Hippocampal formation (tissue), 2 donors: ENCODE data around the gene DTNB.

Source experiments
- DNase-seq, 2 donors: peaks; one replicate each; lab custom pipeline; 2025; lab: John Stamatoyannopoulos, UW

Gene DTNB

DNA sequence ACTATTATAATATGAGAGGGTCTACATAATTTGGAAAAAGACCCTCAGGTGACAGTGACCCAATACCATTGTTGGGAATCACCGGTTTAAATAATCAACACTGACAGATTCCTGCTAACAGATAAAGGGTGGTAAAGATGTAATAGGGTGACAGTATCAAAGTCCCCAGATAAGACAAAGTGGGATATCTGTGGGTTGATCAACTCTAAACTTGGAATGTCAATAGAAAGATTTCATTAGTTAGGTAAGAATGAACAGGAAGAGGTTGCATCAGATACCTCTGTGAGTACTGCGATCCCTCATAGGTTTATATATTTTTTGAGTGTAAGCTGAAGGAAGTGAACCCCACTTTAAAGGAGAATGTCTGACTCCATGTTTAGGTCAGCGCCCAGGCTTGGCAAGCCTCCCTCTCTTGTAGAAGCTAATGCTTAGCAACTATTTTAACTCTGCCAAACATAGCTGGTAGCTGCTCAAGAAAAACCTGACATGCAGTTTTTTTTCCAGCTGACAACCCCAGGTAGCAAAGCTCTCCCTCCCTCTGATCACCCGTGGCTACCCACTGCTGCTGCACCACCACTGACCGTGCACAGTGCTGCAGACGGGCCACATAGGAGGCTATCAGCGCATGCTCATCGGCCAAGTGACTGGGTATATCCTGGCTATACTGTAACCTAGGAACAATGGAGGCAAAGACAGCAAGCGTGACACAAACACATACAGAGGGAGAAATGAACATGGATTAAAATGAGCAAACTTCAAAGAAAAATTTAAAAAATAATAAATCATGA is 218.4 kb downstream of the DTNB start:
- no peak for DNase-seq

DNA sequence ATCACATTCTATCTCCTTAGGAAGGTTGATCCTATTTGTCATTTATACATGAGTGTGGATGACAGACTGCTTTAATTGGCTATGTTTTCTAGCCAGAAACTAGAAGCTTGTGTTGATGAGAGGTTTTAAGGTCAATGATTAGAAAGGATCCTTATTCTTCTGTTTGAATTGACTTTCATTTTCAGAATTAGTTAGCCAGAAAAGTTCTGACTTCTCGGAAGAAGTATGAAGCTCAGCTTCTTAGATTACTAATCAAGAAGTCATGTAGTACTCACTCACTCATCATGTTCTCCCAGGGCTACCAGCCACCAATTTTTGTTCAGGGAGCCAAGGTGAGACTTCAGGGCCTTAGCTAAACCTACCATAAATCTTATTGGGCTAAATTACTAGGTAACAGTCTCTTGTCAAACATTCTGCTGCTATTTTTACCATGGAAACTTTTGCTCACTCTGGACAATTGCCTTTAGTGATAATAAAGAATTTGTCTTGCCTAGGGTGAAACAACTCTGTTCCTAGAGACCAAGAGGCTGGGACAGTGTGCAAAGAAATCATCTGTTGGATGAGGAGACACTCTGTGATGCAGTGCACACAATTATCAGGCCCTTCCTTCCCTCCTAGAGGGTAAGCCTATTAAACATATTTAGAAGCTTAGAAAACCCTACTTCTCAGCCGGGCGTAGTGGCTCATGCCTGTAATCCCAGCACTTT is 220.0 kb downstream of the DTNB start:
- no peak for DNase-seq

DNA sequence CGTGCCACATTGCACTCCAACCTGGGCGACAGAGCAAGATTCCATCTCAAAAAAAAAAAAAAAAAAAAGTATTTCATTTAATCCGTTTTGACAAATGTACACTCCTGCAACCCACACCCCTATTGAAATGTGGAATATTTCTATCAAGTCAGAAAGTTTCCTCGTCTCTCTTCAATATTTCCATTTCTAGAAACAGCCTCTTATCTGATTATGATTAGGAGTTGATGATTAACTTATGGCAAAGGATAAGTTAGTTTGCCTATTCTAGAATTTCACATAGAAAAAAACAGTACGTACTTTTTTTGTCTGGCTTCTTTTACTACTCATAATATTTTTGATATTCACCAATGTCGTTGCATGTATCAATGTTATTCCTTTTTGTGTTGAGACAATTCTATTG is 224.6 kb downstream of the DTNB start:
- DNase-seq = no peak

DNA sequence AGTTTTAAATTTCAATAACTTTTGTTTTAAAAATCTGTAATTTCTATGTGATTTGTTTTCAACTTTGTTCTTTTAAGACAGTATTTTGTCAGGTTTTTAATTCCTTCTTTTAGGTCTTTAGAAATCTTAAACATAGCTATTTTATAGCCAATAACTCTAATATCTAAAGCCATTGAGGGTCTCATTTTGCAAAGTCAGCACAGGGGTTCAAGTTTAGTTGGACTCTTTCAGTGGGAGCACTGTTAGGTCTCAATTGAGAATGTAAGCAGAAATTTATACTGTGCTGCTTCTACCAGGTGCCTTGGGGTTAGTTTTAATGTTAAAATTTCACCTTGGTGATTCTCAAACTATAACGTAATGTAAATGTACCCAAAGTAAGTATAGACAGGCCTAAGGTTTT is 226.4 kb downstream of the DTNB start:
- no peak for DNase-seq

DNA sequence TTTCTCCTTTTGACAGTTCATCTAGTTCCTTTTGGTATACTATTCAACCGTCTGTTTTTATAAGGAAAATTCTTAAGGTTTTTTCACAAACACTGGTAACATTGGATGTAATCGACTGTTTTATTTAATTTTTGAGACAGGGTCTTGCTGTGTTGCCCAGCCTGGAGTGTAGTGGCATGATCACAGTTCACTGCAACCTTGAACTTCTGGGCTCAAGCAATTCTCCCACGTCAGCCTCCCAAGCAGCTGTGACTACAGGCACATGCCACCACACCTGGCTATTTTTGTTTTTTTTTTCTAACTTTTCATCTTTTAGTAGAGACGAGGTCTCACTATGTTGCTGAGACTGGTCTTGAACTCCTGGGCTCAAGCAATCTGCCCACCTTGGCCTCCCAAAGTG is 227.3 kb downstream of the DTNB start:
- no peak for DNase-seq

DNA sequence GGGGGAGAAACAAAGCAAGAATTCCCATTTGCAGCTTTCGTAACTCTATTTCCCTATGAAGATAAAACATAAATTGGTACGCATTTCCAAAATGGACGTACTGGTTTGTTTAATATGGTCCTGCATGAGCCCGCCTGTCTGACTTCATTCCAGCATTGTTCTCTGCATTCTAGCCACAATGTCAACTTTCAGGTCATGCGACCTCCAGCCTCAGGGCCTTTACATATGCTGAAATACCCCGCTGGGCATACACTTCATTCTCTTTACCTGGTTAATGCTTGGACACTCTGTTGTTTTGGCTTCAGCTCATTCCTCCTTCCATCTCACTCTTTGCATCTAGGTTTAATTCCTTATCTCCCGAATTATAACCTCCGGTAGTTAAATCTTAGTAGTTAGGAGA is 227.9 kb downstream of the DTNB start:
- DNase-seq = no peak

DNA sequence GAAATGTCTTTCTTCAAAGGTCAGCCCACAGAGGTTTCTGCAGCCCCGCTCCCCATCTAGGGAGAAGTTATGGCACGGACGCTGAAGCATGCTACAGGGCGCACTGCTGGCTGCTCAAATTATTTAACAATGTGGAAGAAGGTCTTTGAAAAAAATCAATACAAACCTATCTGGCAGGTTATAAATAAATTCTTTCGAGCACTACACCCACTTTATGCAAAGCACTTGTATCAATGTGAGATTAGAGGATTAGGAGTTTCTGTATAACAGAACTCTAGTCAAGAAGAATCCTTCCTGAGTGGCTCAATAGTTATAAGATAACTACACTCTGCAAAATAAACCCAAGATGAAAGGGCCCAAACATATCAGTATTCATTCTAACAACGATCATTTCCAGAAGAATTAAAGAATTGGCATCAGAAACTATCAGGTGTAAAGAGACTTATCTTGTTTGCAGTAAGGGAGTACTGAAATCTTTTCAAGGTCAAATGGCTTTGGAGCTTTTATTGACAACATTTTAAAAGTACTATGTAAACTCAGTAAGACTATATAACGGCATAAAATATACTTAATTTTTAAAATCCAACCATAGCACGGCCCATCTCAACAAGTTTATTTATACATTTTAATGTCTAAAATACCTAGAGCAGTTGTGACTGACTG is 228.6 kb downstream of the DTNB start:
- no peak for DNase-seq

DNA sequence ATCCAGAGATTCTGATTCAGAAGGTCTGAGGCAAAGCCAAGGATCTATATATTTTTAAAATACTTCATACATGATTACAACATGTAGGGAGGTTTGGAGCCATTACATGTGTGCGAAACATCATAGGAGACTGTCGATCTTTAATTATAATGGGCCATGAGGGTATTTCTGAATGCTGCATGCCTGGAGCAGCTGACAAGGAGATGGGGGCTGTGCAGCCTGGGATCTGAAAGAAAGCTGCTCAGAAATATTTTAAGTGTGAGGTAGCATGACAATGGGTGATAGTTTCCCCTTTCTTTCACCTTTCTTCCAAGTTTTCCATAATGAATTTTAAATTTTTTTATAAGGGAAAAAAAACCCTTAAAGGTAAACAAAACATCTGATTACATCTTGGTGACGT is 229.6 kb downstream of the DTNB start:
- no peak for DNase-seq

DNA sequence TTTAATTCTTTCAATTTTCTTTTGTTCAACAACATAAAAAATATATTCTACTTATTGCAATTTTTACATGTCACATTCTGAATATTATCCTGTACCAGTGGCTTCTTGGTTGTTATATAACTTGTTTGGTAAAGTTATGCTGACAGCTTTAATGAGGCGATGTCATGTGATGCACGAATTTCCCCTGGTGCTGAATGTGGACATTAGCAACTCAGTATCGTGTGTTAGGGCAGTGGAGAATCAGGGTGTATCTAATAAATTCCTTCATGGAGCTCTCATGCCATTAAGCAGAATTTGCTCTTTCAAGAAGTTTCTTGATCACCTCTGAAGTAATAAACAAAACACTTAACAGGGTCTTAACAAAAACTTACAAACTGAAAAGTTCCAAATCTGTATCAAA is 232.0 kb downstream of the DTNB start:
- no peak for DNase-seq

DNA sequence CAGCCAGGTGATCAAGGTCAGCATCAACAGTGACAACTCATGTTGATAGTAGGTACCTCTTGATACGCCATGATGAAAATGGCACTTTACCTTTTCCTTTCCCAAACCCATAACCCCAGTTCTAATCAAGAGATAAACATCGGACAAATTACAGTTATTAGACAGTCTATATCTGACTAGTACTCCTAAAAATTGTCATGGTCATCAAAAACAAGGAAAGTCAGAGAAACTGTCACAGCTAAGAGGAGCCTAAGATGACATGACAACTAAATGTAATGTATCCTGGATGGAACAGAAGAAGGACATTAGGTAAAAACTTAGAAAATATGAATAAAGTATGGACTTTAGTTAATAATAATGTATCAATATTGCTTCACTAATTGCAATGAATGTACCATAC is 234.6 kb downstream of the DTNB start:
- no peak for DNase-seq

DNA sequence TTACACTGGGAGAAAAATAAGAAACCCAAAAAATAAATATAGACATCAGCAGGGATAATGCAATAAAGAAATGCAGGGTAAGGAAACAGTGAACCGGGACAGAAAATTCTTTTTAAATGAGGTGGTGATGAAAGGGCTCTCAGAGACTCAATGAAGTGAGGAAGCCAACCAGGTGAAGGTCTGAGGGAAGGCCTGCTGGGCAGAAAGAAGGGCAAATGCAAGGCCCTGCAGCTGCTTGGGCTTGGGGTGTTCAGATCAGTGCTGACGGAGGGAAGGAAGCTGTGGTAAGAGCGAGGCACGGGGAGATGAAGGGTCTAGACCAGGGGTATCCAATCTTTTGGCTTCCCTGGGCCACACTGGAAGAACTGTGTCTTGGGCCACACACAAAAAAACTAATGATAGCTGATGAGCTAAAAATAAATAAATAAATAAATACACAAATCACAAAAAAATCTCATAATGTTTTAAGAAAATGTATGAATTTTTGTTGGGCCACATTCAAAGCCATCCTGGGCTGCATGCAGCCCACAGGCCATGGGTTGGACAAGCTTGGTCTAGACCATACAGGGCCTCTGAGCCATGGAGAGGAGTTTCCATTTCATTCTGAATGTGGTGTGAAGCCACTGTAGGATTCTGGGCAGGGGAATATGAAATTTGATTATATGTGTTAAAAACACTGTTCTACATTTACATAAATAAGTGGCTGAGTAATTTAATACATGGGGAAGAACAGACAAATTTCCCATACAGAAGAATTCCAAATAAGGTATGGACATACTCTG is 235.3 kb downstream of the DTNB start:
- no peak for DNase-seq

DNA sequence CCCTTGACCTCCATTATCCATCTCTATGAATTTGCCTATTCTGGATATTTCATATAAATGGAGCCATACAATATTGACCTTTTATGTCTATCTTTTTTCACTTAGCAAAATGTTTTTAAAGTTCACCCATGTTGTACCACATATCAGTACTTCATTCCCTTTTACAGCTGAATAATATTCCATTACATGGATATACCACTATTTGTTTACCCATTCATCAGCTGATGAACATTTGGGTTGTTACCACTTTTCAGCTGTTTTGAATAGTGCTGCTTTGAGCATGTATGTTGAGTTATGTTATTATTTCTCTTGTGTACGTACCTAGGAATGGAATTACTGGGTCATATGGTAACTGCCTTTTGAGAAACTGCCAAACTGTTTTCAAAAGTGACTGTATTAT is 238.0 kb downstream of the DTNB start:
- no peak for DNase-seq

DNA sequence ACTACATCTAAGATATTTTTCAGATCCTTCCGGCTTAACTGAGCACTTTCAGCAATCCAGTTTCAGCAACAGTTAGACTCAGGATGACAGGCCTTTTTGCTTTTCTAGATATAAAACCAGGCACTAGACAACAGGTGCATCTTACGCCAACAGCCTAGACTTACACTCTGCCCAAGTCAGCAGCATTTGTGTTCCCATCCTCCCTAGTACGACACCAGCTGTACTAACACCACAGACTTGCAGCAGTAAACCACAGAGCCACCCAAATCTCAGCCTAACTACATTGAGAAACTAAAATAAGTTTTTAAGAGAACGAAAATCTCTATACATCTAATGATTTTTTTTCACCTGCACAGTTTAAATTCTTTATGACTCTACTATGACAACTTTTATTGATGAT is 241.8 kb downstream of the DTNB start:
- DNase-seq = no peak

DNA sequence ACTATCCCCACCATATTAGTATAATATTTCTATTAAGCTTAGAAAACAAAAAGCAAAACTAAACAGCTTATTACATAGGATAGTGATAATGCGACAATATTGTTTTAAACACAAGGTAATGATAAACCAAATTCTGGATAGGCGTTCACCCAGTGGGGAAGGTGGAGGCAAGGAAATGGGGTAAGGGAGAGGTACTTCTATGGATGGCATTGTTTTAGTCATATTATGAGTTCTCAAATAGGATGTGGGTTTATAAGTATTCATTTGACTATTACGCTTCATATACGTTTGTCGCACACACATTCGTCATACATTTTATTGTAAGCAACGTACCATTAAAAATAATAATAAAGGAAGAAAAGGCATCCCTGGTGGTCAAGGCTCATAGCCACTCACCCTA is 242.8 kb downstream of the DTNB start:
- DNase-seq = no peak

DNA sequence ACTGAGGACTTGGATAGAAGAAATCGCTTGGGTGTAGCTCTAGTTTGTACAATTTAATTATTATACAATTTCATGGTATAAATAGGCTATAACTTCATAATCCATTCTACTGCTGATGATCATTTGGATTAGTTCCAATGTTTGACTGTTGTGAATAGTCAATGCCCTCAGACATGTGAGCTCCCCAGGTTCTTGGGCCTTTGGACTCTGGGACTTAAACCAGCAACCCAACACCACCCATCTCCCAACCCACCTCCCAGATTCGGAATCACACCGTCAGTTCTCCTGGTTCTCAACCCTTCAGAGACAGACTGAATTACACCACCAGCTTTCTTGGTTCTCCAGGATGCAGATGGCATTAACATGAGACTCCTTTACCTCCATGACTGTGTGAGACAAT is 247.1 kb downstream of the DTNB start:
- DNase-seq = no peak

DNA sequence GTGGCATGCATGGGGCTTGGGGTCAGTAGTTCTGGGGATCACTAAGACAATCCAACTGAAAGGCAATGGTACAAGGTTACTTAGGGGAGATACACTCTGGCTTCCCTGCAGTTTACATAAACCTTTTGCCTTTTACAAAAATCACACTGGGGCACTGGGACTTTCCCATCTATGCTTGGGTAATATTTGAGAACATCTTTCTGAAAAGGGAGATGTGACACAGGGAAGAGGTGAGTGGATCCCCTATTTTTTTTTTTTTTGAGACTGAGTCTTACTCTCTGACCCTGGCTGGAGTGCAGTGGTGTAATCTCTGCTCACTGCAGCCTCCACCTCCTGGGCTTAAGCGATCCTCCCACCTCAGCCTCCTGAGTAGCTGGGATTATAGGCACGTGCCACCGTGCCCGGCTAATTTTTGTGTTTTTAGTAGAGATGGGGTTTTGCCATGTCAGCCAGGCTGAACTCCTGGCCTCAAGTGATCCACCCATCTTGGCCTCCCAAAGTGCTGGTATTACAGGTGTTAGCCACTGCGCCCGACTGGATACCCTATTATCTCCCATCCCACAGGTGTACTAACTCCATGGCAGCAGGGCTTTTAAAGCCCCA is 248.8 kb downstream of the DTNB start:
- no peak for DNase-seq

DNA sequence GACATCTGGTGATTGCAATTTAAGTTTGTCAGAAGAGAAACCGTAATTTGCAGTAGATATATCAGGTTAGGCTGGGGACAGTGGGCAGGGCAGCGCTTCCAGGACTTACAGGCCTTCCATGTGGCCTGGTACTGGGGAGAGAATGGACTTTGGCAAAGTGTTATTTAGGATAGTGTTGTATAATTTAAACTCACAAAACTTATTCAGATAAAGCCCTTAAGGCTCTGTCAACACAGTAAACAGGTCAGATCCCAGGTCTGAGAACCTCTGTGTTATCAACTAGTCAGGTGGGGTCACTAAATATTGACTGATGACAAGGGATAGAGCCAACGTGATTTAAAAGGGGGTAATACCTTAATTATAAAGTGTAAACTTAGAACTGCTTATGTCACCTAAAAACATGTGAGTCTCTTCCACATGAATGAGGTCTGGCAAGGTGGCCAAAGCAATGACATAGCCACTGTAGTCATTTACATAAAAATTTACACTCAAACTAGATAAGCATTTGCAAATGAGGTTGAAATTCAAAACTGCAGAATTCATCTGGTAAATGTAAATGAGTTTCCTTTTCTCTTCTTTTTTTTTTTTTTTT is 251.5 kb downstream of the DTNB start:
- no peak for DNase-seq

DNA sequence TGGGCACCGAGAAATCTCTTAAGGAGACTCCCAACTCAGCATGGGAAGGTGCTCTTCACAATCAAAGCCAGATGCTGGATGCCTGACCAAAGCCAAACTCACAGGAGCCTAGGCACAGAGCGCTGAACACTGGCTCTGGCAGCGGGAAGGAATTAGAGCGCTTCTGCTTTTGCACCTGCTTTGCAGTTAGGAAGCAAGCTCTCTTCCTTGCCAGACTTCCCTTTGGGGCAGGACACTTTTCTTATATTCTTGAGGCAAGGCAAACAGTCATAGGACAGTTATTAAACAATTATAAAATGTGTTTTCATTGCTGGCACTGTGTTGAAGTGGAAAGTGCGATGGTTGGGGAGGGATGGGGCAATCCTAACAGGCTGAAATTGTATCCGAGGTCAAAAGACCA is 252.1 kb downstream of the DTNB start:
- no peak for DNase-seq

DNA sequence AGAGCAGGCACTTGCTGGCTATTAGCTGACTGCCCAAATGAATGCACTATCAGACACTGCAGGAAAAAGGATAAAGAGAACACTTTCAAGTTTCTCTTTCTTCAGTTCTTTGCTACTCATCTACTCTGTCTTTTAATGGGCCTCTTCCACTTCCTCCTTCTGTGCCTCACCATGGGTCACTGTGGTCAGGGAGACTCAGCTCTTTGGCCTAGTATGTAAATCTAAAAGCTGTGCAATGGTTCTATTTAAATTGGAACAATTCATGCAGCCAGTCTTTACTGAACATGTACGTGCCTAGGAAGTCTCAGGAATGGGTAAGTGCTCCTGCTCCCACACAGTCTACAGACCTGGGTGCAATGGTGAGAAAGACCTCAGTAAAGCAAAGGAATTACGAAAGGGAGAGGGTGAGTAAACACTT is 252.5 kb downstream of the DTNB start:
- DNase-seq = no peak

DNA sequence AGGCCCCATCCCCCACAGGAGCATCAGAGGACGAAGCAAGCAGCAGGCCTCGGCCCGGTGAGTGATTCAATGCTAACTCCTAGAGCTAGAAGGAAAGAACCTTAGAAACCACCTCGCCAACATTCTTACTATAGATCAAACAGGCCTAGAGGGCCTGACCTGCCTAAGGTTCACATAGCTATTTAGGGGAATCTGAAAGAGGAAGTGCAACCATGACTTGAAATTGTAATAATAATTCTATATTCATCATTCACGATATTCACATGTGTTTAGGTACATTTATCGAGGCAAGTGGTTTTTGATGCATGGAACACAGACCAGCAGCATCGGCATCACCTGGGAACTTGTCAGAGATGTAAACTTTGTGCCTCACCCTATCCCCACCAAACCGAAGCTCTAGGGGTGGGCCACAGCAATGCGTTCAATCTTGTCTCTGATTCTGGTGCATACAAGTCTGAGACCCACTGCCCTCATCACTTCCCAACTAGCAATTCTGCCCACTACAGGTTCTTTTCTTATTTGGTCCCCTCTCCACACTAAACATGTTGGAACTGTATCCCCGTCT is 253.6 kb downstream of the DTNB start:
- DNase-seq = no peak
